Esophagus squamous epithelium (tissue), 5 donors: ENCODE data around the gene GPC6. TPM values are rescaled to one million over a fixed set of nuclear protein-coding genes. Genes with fewer than 3 reads are reported as not detected.

ENCODE experiments used
- DNase-seq: peaks from one replicate; lab custom pipeline; 2025; lab: John Stamatoyannopoulos, UW
- H3K27ac ChIP-seq, 4 donors: fragments of 200-600 bp; sonication (generic); one replicate each; pipeline ENCODE4 v1.5.1; 2016 to 2019; ENCODE audit warnings: mild to moderate bottlenecking in 1 of 4
- H3K27me3 ChIP-seq, 4 donors: fragments of 200-600 bp; sonication (generic); 1 replicate in 3 of 4; 2 replicates in 1 of 4; pipeline versions ENCODE4 v1.5.1 to v1.6.0; 2017 to 2021; ENCODE audit warnings: antibody characterized with exemption in 1 of 4
- H3K36me3 ChIP-seq, 3 donors: fragments of 200-600 bp; sonication (generic); one replicate each; pipeline ENCODE4 v1.5.1; 2016 to 2019
- H3K4me1 ChIP-seq, 3 donors: fragments of 200-600 bp; sonication (generic); one replicate each; pipeline ENCODE4 v1.5.1; 2017 to 2019
- H3K4me3 ChIP-seq, 4 donors: fragments of 200-600 bp; sonication (generic); 1 replicate in 3 of 4; 2 replicates in 1 of 4; pipeline ENCODE4 v1.5.1; 2016 to 2019; ENCODE audit warnings: mild to moderate bottlenecking in 2 of 4, moderate library complexity in 1 of 4
- H3K9me3 ChIP-seq, 3 donors: fragments of 200-600 bp; sonication (generic); one replicate each; pipeline ENCODE4 v1.5.1; 2016 to 2019
- CTCF ChIP-seq, 6 experiments: fragments of 450-650 bp in 4 of 6; fragments of 200-600 bp in 2 of 6; sonication (generic) in 2 of 6; IDR thresholded peaks; one replicate each; pipeline ENCODE4 v1.5.1; 2016 to 2019; ENCODE audit warnings: antibody characterized with exemption in 6 of 6, mild to moderate bottlenecking in 4 of 6, moderate library complexity in 4 of 6
- POLR2A ChIP-seq, 4 donors: fragments of 450-650 bp; IDR thresholded peaks; one replicate each; pipeline ENCODE4 v1.6.1; 2017; ENCODE audit warnings: antibody characterized with exemption in 4 of 4, mild to moderate bottlenecking in 4 of 4, moderate library complexity in 3 of 4
- WGBS, 2 donors: methylation state at CpG; one replicate each; pipeline ENCODE4 v1.1.5; 2018; 5-methylcytosine and 5-hydroxymethylcytosine counted together
- intact Hi-C: fragments of 100-400 bp; cut with DNase I; formaldehyde crosslinking; loops from one replicate; pipeline ENCODE4 v1.15.0; 2022
- total RNA-seq, 4 donors: library from RNA; depleted of rRNA; stranded (reverse); fragments of >200 nt; gene quantifications; one replicate each; pipeline ENCODE4 v1.1.0, GENCODE V29; 2016
- donor health status: DM: yes; HTN: yes; CAD: no.

Gene GPC6
- total RNA-seq, 4 donors from 2014 or later = 0.57 to 8.6 (median 2.6) TPM

- H3K9me3 ChIP-seq = no peaks in the 10 kb centered on the region
- intact Hi-C loops = no loop called here
- 63 to 66% methylated on average over 8 of the region's 8 CpGs for WGBS, 2 donors
- H3K4me1 ChIP-seq = peaks cover 2 to 38% (median 18%) of the 10 kb centered on the region in 3 donors
- H3K27me3 ChIP-seq = no peaks in the 10 kb centered on the region
- TF ChIP-seq CTCF (IDR thresholded peaks at IDR 0.05) = no peak
- TF ChIP-seq POLR2A (IDR thresholded peaks at IDR 0.05) = no peak
- H3K27ac ChIP-seq = no peak overlapping the region
- no peak overlapping the region for H3K4me3 ChIP-seq
- no peak for DNase-seq
- no peaks in the 10 kb centered on the region for H3K36me3 ChIP-seq
These were observed 1083.6 kb downstream of the GPC6 start for GRCh38 chr13:94309997-94310855.

GRCh38 chr13:94311893-94312292, 1085.3 kb downstream of the GPC6 start:
- TF ChIP-seq POLR2A (IDR thresholded peaks at IDR 0.05) (no peak), CTCF (IDR thresholded peaks at IDR 0.05) (no peak)
- 65 to 67% methylated on average over 2 of the region's 2 CpGs for WGBS, 2 donors
- Histone ChIP-seq H3K27me3 (no peaks in the 10 kb centered on the region), H3K9me3 (no peaks in the 10 kb centered on the region), H3K4me3 (no peak overlapping the region), H3K36me3 (no peaks in the 10 kb centered on the region), H3K27ac (no peak overlapping the region), H3K4me1 (peaks cover 0 to 31% (median 12%) of the 10 kb centered on the region in 3 donors)
- DNase-seq = no peak
- intact Hi-C loops = no loop called here

GRCh38 chr13:94312511-94313216, 1086.1 kb downstream of the GPC6 start:
- WGBS, 2 donors = 40 to 53% methylated on average over 15 of the region's 15 CpGs
- no peak for DNase-seq
- Histone ChIP-seq H3K9me3 (no peaks in the 10 kb centered on the region), H3K4me1 (peaks cover 0 to 39% (median 20%) of the 10 kb centered on the region in 3 donors), H3K4me3 (no peak overlapping the region), H3K36me3 (no peaks in the 10 kb centered on the region), H3K27ac (peak overlapping the region in 2 of 4 donors; percentile 8 to 16), H3K27me3 (no peaks in the 10 kb centered on the region)
- intact Hi-C loops = no loop called here
- TF ChIP-seq CTCF (IDR thresholded peaks at IDR 0.05) (no peak), POLR2A (IDR thresholded peaks at IDR 0.05) (no peak)

GRCh38 chr13:94313321-94313910, 1086.8 kb downstream of the GPC6 start:
- Histone ChIP-seq H3K4me1 (peaks cover 0 to 41% (median 21%) of the 10 kb centered on the region in 3 donors), H3K9me3 (no peaks in the 10 kb centered on the region), H3K4me3 (no peak overlapping the region), H3K27me3 (no peaks in the 10 kb centered on the region), H3K36me3 (no peaks in the 10 kb centered on the region), H3K27ac (peak overlapping the region in 1 of 4 donors; percentile 8)
- DNase-seq = no peak
- 53 to 69% methylated on average over 3 of the region's 3 CpGs for WGBS, 2 donors
- intact Hi-C loops = no loop called here
- TF ChIP-seq POLR2A (IDR thresholded peaks at IDR 0.05) (no peak), CTCF (IDR thresholded peaks at IDR 0.05) (no peak)
